Gastrocnemius medialis (tissue), 4 donors: ENCODE measurements around the gene PGAP6. TPM values are rescaled to one million over a fixed set of nuclear protein-coding genes. Genes with fewer than 3 reads are reported as not detected.

ENCODE experiments used
- ATAC-seq, 2 donors: fragments of 150-250 bp; one replicate each; pipeline ENCODE4 v1.9.1; 2016
- DNase-seq, 2 donors: peaks; one replicate each; pipeline ENCODE4 v3.0.0-alpha.2; 2019
- H3K27ac ChIP-seq, 4 donors: fragments of 200-600 bp; sonication (generic); 1 replicate in 1 of 4; 2 replicates in 3 of 4; pipeline ENCODE4 v1.5.1; 2016 to 2018; ENCODE audit warnings: mild to moderate bottlenecking in 2 of 4, moderate library complexity in 1 of 4
- H3K27me3 ChIP-seq, 3 donors: fragments of 200-600 bp; sonication (generic) in 2 of 3; 1 replicate in 1 of 3; 2 replicates in 2 of 3; pipeline versions ENCODE4 v1.5.1 to v1.6.0; 2016 to 2019; ENCODE audit warnings: mild to moderate bottlenecking in 1 of 3, moderate library complexity in 1 of 3
- H3K36me3 ChIP-seq, 2 donors: fragments of 200-600 bp; sonication (generic) in 1 of 2; one replicate each; pipeline ENCODE4 v1.5.1; 2017 to 2018
- H3K4me1 ChIP-seq, 2 donors: fragments of 200-600 bp; sonication (generic) in 1 of 2; one replicate each; pipeline ENCODE4 v1.5.1; 2016 to 2017; ENCODE audit warnings: mild to moderate bottlenecking in 2 of 2
- H3K4me3 ChIP-seq, 4 donors: fragments of 200-600 bp; sonication (generic) in 3 of 4; 1 replicate in 1 of 4; 2 replicates in 3 of 4; pipeline ENCODE4 v1.5.1; 2016 to 2019; ENCODE audit warnings: mild to moderate bottlenecking in 2 of 4
- H3K9me3 ChIP-seq, 3 donors: fragments of 200-600 bp; sonication (generic) in 2 of 3; 1 replicate in 1 of 3; 2 replicates in 2 of 3; pipeline ENCODE4 v1.5.1; 2016 to 2019
- CTCF ChIP-seq, 5 experiments: fragments of 450-650 bp in 3 of 5; fragments of 200-600 bp in 2 of 5; sonication (generic) in 2 of 5; IDR thresholded peaks in 4 of 5; conservative IDR thresholded peaks in 1 of 5; 1 replicate in 4 of 5; 2 replicates in 1 of 5; pipeline ENCODE4 v1.5.1; 2016 to 2019; ENCODE audit warnings: antibody characterized with exemption in 5 of 5, mild to moderate bottlenecking in 3 of 5, moderate library complexity in 3 of 5
- POLR2A ChIP-seq, 2 donors: fragments of 450-650 bp; IDR thresholded peaks; one replicate each; pipeline ENCODE4 v1.6.1; 2017; ENCODE audit warnings: antibody characterized with exemption in 2 of 2, mild to moderate bottlenecking in 2 of 2, moderate library complexity in 2 of 2
- in situ Hi-C, 4 donors: fragments of 200-750 bp; cut with MboI; loops; one replicate each; pipeline versions ENCODE4 v1.15.0 to v1.8.0; 2017; ENCODE audit warnings: low sequenced_read_pairs in 4 of 4
- intact Hi-C: fragments of 100-400 bp; cut with DNase I; formaldehyde crosslinking; loops from one replicate; pipeline ENCODE4 v1.15.1; 2023; ENCODE audit warnings: low total_unique reads
- total RNA-seq, 4 donors: library from RNA; depleted of rRNA; stranded (reverse); fragments of >200 nt; gene quantifications; one replicate each; pipeline versions ENCODE4 v1.1.0 to v1.2.3, GENCODE V29; 2016

The PGAP6 gene
- total RNA-seq = 10 to 100 TPM; 31.5 to 63.3 (median 50.8) TPM

- TF ChIP-seq CTCF (IDR thresholded peaks at IDR 0.05 in 4 of 5, conservative IDR thresholded peaks at IDR 0.05 in 1 of 5) (no peak), POLR2A (IDR thresholded peaks at IDR 0.05) (peak; percentile 70 to 75)
- H3K36me3 ChIP-seq = peaks cover 0 to 5% of the 10 kb centered on the region in 2 donors
- ATAC-seq (peak; percentile 80 to 83), DNase-seq (peak; percentile 58 to 66)
- intact Hi-C loops (loop anchor here (1.0 kb wide), 1 partner anchor 19 kb away; the partner anchor contains the start of gene DECR2), in situ Hi-C loops (no loop called here)
- H3K4me1 ChIP-seq = peaks cover 28 to 39% of the 10 kb centered on the region in 2 donors
- no peaks in the 10 kb centered on the region for H3K9me3 ChIP-seq
- H3K27ac ChIP-seq = peak within 1 kb of the TSS; percentile 87 to 95 (median 88)
- H3K4me3 ChIP-seq = peak within 1 kb of the TSS; percentile 73 to 96 (median 80)
- H3K27me3 ChIP-seq = no peaks in the 10 kb centered on the region
Observed at GRCh38 chr16:381789-382717, at the start of gene PGAP6. Gene PGAP6 (minus strand): TSS chr16:381978. CDS start chr16:381821, 157 bp downstream.

GRCh38 chr16:430904-431303 is 49.1 kb upstream of the PGAP6 start:
- peaks cover 38 to 39% of the 10 kb centered on the region in 2 donors for H3K4me1 ChIP-seq
- TF ChIP-seq CTCF (IDR thresholded peaks at IDR 0.05 in 4 of 5, conservative IDR thresholded peaks at IDR 0.05 in 1 of 5) = no peak
- peak overlapping the region in 1 of 4 donors; percentile 99 for H3K27ac ChIP-seq
- no peaks in the 10 kb centered on the region for H3K27me3 ChIP-seq
- DNase-seq (no peak), ATAC-seq (no peak)
- no peak overlapping the region for H3K4me3 ChIP-seq
- H3K9me3 ChIP-seq = no peaks in the 10 kb centered on the region
- in situ Hi-C loops = no loop called here
- peaks cover 0 to 6% of the 10 kb centered on the region in 2 donors for H3K36me3 ChIP-seq
- intact Hi-C loops = no loop called here

- ATAC-seq (no peak), DNase-seq (no peak)
- Histone ChIP-seq H3K9me3 (no peaks in the 10 kb centered on the region), H3K27me3 (no peaks in the 10 kb centered on the region), H3K4me1 (peaks cover 49 to 53% of the 10 kb centered on the region in 2 donors), H3K4me3 (peak overlapping the region; percentile 69 to 76 (median 70)), H3K27ac (peak overlapping the region; percentile 79 to 100 (median 89)), H3K36me3 (no peaks in the 10 kb centered on the region)
- in situ Hi-C loops = no loop called here
- no peak for TF ChIP-seq CTCF (IDR thresholded peaks at IDR 0.05 in 4 of 5, conservative IDR thresholded peaks at IDR 0.05 in 1 of 5)
- no peak for TF ChIP-seq POLR2A (IDR thresholded peaks at IDR 0.05)
- intact Hi-C loops = no loop called here
Observed at GRCh38 chr16:427250-427649, 45.5 kb upstream of the PGAP6 start.

GRCh38 chr16:426906-427249 is 45.1 kb upstream of the PGAP6 start:
- Histone ChIP-seq H3K4me3 (peak overlapping the region; percentile 69 to 76 (median 70)), H3K27ac (peak overlapping the region; percentile 79 to 100 (median 89)), H3K36me3 (no peaks in the 10 kb centered on the region), H3K9me3 (no peaks in the 10 kb centered on the region), H3K4me1 (peaks cover 49 to 53% of the 10 kb centered on the region in 2 donors), H3K27me3 (no peaks in the 10 kb centered on the region)
- no peak for TF ChIP-seq POLR2A (IDR thresholded peaks at IDR 0.05)
- TF ChIP-seq CTCF (IDR thresholded peaks at IDR 0.05 in 4 of 5, conservative IDR thresholded peaks at IDR 0.05 in 1 of 5) = no peak
- intact Hi-C loops = no loop called here
- DNase-seq (peak in 1 of 2 donors; percentile 43), ATAC-seq (no peak)
- in situ Hi-C loops = no loop called here
